NT2/D1 (cell line): ENCODE results near the gene CDH13.

Experiments used
- SUZ12 ChIP-seq: IDR thresholded peaks from 2 replicates; pipeline ENCODE4 v1.6.1; 2011; ENCODE audit not compliant: insufficient read length, insufficient read depth; ENCODE audit errors: extremely low read depth
- ZNF274 ChIP-seq: IDR thresholded peaks from 2 replicates; pipeline ENCODE4 v1.6.1; 2011; ENCODE audit warnings: mild to moderate bottlenecking, low read depth, low read length

DNA sequence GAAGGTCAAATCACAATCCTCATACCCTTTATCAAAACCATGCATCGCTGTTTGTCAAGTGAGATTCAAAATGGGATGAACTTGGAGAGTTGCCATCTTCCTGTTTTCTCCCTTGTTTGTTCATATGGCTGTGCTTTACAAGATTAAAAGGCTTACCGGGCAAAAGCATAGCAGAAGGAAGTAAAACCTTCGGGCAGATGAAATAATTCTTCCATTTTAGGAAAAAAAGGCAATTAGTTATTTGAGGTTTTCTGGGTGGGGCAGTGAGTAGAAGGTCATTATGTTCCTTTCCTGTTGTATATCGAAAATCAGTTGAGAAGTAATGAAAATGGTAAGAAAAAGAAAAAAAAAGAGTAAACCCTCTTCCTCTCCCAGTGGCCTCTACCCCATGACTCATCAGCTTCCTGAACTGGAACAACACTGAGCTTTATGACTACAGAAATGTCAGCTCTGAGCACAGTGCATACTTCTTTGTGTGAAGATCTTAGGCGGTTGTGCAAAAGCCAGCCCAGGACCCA, 369.2 kb downstream of the CDH13 start:
- no peak for TF ChIP-seq ZNF274
- TF ChIP-seq SUZ12 = no peak
